Uterus (tissue), 2 donors: ENCODE results near the gene PTPRE.

ENCODE experiments used
- CTCF ChIP-seq, 4 experiments: fragments of 200-600 bp in 2 of 4; fragments of 450-650 bp in 2 of 4; sonication (generic) in 2 of 4; IDR thresholded peaks; one replicate each; pipeline ENCODE4 v1.5.1; 2016 to 2019; ENCODE audit warnings: antibody characterized with exemption in 4 of 4, mild to moderate bottlenecking in 2 of 4, moderate library complexity in 1 of 4
- POLR2A ChIP-seq, 2 donors: fragments of 450-650 bp; IDR thresholded peaks; one replicate each; pipeline ENCODE4 v1.6.1; 2016; ENCODE audit warnings: antibody characterized with exemption in 2 of 2, mild to moderate bottlenecking in 1 of 2, moderate library complexity in 1 of 2

- TF ChIP-seq CTCF (IDR thresholded peaks at IDR 0.05) (no peak), POLR2A (IDR thresholded peaks at IDR 0.05) (no peak)
Observed at GRCh38 chr10:127978481-127978880, 71.6 kb downstream of the PTPRE start.
